Lower leg skin (tissue), 4 donors: Measurements from ENCODE around the gene TFAP2A. TPM values are rescaled to one million over a fixed set of nuclear protein-coding genes. Genes with fewer than 3 reads are reported as not detected.

Experiments used
- DNase-seq, 2 donors: peaks; one replicate each; pipeline ENCODE4 v3.0.0-alpha.2; 2019; ENCODE audit warnings: low spot score in 2 of 2
- H3K4me3 ChIP-seq: fragments of 200-600 bp; sonication (generic); 2 replicates; pipeline ENCODE4 v1.5.1; 2017; ENCODE audit warnings: mild to moderate bottlenecking, low read depth; ENCODE audit not compliant: poor library complexity, severe bottlenecking
- POLR2A ChIP-seq, 2 donors: fragments of 450-650 bp; IDR thresholded peaks; one replicate each; pipeline ENCODE4 v1.6.1; 2016 to 2017; ENCODE audit warnings: antibody characterized with exemption in 2 of 2, mild to moderate bottlenecking in 1 of 2, moderate library complexity in 1 of 2
- WGBS, 2 donors: methylation state at CpG; one replicate each; pipeline ENCODE4 v1.1.5; 2018; 5-methylcytosine and 5-hydroxymethylcytosine counted together
- intact Hi-C: fragments of 100-400 bp; cut with DNase I; formaldehyde crosslinking; loops from one replicate; pipeline ENCODE4 v1.15.0; 2023; ENCODE audit warnings: low total_unique reads
- total RNA-seq, 4 donors: library from RNA; depleted of rRNA; stranded (reverse); fragments of >200 nt; gene quantifications; one replicate each; pipeline ENCODE4 v1.1.0, GENCODE V29; 2016
- TF ChIP-seq, protein P1 (sequence below), 3 donors: fragments of 450-650 bp; IDR thresholded peaks; one replicate each; pipeline ENCODE4 v1.5.1; 2016; ENCODE audit warnings: antibody characterized with exemption in 3 of 3, mild to moderate bottlenecking in 3 of 3, moderate library complexity in 2 of 3

The TFAP2A gene
- total RNA-seq, 4 donors from 2014 or later = 62.0 to 123 (median 63.7) TPM

DNA sequence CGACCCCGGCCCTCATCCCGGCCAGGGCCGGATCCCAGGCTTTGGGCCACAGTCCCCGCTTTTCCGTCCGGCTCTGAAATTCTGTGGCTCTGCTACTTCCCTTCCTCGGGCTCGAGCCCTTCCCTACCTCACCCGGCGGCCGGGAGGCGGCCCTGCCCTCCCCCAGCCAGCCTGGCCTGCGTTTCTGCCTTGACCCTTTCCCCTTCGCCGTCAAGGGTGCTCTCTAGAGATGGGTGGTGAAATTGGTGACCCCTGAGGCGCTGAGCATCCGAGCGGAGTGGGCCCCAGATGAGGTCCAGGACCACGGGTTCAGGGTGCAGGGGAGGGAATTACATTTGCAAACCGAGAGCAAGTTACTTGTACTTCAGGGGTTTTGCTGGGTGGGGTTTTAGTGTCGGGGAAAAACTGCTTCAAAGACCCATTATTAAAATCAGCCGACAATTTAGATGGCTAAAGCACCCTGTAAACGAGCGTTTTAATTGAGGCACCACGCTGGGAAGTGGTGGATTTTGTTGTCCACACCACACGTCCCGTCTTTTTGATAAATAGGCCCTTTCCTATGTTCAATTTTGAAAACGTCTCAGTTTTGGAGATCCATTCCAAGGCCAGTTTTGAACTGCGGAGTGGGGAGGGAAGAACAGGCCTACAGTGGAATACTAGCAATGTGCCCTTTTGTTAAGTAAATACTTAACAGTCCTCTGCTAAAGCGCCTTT, 9.9 kb downstream of the TFAP2A start:
- WGBS, 2 donors = 24 to 29% methylated on average over 22 to 31 of the region's 31 CpGs
- DNase-seq = no peak
- no peak for TF ChIP-seq POLR2A (IDR thresholded peaks at IDR 0.05)
- TF ChIP-seq, protein P1, sequence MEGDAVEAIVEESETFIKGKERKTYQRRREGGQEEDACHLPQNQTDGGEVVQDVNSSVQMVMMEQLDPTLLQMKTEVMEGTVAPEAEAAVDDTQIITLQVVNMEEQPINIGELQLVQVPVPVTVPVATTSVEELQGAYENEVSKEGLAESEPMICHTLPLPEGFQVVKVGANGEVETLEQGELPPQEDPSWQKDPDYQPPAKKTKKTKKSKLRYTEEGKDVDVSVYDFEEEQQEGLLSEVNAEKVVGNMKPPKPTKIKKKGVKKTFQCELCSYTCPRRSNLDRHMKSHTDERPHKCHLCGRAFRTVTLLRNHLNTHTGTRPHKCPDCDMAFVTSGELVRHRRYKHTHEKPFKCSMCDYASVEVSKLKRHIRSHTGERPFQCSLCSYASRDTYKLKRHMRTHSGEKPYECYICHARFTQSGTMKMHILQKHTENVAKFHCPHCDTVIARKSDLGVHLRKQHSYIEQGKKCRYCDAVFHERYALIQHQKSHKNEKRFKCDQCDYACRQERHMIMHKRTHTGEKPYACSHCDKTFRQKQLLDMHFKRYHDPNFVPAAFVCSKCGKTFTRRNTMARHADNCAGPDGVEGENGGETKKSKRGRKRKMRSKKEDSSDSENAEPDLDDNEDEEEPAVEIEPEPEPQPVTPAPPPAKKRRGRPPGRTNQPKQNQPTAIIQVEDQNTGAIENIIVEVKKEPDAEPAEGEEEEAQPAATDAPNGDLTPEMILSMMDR (IDR thresholded peaks at IDR 0.05) = no peak

DNA sequence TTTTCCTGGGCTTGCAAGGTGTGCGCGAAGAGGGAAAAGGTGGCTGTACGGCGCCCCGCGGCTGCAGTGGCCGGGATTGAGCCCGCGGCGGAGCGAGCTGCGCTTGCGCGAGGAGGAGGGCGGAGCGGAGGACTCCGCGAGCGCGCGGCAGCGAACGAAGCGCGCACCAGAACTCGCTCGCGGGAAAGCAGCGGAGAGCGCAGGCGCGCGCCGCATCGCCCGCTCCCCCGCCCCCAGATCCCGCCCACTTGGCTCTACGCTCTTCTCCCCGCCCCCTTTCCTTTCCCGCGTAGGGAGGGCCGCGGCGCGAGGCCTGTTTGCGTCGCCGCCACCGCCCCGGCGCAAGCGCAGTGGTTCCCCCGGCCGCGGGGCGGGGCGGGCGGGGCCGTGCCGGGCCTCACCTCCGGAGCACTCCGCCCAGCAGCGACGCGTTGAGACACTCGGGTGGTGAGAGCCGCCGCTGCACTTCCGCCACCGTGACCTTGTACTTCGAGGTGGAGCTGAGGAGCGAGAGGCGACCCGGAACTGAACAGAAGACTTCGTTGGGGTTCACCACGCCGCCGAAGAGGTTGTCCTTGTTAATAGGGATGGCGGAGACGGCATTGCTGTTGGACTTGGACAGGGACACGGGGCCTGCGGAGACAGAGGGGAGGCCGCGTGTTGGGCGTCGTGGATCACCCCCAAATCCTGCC, 10.6 kb downstream of the TFAP2A start:
- 2 to 3% methylated on average over 26 to 45 of the region's 87 CpGs for WGBS, 2 donors
- intact Hi-C loops = loop anchor here (10.0 kb wide), 1 partner anchor 309 kb away; no protein-coding TSS in a partner anchor
- H3K4me3 ChIP-seq = peak overlapping the region; percentile 15
- peak; percentile 90 to 96 for DNase-seq
- TF ChIP-seq, protein P1 (IDR thresholded peaks at IDR 0.05) = no peak
- TF ChIP-seq POLR2A (IDR thresholded peaks at IDR 0.05) = no peak

More for the DNA sequence above, 9.9 kb downstream of the TFAP2A start:
- intact Hi-C loops = loop anchor here (10.0 kb wide), 1 partner anchor 310 kb away; no protein-coding TSS in a partner anchor
- H3K4me3 ChIP-seq = peak overlapping the region; percentile 13

DNA sequence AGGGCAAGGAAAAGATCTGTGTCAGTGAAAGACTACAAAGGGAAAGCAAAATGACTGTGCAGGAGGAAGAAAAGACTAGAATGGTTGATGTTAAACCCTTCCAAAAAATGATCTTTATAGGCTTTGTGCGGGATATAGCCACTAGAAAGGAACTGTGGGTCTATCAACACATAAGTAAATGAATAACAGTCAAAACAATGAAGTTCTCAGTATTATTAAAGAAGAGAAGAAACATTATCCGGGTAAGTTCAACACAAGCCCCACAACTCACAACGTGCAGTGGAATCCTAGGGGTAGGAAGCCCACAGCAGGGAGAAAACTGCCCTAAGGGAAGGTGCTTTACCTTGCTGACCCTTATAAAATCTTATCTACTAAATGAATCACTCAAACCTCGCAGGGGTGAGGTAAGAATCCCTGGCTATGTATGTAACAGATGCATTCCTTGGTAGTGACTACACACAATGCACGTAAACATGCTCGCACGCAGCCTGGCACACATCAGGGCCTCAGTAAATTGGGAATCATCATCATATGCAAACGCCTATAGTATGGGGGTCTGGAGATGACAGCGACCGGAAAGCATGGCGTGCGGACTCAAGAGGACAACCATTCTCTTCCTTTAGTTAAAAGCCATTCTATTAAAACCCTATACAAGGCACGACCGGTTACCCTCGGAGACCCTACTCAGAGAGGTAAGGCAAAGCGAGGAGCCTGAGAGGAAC, 11.3 kb downstream of the TFAP2A start:
- TF ChIP-seq, protein P1 (IDR thresholded peaks at IDR 0.05) = no peak
- no peak for TF ChIP-seq POLR2A (IDR thresholded peaks at IDR 0.05)
- intact Hi-C loops = loop anchor here (10.0 kb wide), 1 partner anchor 309 kb away; no protein-coding TSS in a partner anchor
- whole genome bisulfite sequencing, 2 donors = 4 to 7% methylated on average over 16 of the region's 16 CpGs
- peak overlapping the region; percentile 15 for H3K4me3 ChIP-seq
- no peak for DNase-seq

DNA sequence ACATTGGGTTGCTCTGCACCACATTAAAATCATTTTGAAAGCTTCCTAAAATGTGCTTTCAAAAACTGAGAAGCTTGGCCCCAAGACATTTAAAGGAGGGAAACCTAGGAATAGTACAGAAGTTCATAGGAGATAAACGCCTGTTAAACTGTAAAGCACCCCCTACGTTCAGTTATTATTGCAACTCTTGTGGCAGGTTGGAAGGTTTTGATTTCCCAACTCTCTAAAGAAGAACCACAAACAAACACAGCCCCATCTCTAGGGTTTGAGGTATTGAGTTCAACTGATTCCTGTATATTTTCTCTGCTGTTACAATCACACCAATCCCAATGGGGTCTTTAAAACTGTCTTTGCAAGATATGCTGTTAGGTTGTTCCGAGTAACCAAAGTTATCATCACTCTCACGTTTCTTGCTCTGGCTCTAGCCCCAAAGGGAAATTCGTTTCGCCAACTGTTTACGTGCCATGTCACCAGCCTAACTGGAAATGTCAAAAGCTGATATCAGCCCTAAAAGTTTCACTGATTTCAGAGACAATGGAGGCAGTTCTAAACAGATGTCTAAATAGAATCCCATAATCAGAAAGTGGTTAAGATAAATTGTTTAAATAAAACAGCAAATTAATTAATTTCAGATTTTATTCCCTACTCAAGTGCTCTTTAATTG, 12.1 kb downstream of the TFAP2A start:
- H3K4me3 ChIP-seq = no peak overlapping the region
- 35 to 42% methylated on average over 7 of the region's 7 CpGs for WGBS, 2 donors
- intact Hi-C loops = loop anchor here (10.0 kb wide), 1 partner anchor 308 kb away; no protein-coding TSS in a partner anchor
- no peak for DNase-seq
- TF ChIP-seq, protein P1 (IDR thresholded peaks at IDR 0.05) = no peak
- TF ChIP-seq POLR2A (IDR thresholded peaks at IDR 0.05) = no peak

DNA sequence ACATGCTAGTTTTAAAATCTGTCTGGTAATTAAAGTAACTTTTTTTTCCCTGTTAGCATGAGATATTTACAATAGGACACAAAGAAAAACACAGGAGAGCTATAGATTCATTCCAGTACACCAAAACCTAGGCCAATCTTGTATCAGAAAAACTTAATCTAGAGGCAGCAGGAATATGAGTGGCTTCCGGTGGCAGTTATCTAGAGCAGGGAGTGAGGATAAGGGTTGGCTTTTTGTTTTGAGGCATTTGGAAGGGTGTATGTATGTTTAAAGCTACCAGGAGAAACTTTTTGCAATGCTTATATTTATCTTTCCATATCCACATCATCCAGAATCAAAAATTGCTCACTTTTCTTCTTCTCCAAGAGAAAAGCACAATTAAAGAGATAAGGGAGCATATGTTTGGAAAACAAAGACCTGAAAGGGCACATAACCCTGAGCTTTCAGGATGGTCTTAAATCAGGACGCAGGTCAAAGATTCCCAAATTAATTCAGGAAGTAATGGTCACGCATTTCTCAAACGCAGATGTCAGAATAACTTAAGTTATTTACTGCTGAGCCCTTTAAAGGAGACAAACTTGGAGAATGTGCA, 13.1 kb downstream of the TFAP2A start:
- intact Hi-C loops = loop anchor here (10.0 kb wide), 1 partner anchor 307 kb away; no protein-coding TSS in a partner anchor
- TF ChIP-seq, protein P1 (IDR thresholded peaks at IDR 0.05) = no peak
- no peak for TF ChIP-seq POLR2A (IDR thresholded peaks at IDR 0.05)
- DNase-seq = no peak
- 36 to 48% methylated on average over 4 of the region's 4 CpGs for WGBS, 2 donors
- H3K4me3 ChIP-seq = no peak overlapping the region
